ENCODE data around the gene ERBB4. TPM values are rescaled to one million over a fixed set of nuclear protein-coding genes. Genes with fewer than 3 reads are reported as not detected.

Gene ERBB4
- total and polyA plus RNA-seq, 2 of the 8 experiments (the other 6 are each of a cell fraction or from before 2014, with no cell fraction given): 0.34 to 1.3 TPM

DNA sequence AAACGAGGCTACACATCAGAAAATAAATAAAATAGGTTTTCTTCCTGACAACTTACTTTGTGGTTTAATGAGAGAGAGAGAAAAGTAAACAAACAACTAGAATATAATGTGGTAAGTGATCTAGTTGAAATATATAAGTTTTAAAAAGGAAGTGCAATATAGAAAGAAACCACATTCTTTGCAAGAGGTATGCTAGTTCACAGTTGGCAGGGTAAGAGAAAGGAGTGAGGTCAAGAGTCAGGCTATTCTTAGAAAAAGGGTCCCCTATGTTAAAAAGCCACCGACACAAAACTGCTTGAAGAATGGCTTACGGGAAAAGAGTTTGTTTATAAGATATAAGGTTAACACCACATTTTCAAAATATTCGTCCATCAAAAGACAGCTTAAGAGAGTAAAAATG is 462.1 kb downstream of the ERBB4 start:
- Histone ChIP-seq H3K4ac (replicated peaks; ENCODE audit: insufficient read length, low read depth, low read length) (no peak overlapping the region), H4K91ac (replicated peaks; ENCODE audit: insufficient read length, low read length) (no peak overlapping the region), H2BK12ac (ENCODE audit: low read depth, low read length) (no peak overlapping the region), H3K4me2 (ENCODE audit: insufficient read depth in 1 of 2, low read depth in 2 of 2, low read length in 2 of 2) (no peak overlapping the region), H3K79me2 (ENCODE audit: control insufficient read depth in 1 of 2, insufficient read depth in 2 of 2, low read length in 2 of 2) (no peaks in the 10 kb centered on the region), H3K23ac (ENCODE audit: insufficient read length) (no peak overlapping the region), H4K5ac (ENCODE audit: insufficient read length, low read depth, low read length) (no peak overlapping the region), H3K56ac (replicated peaks; ENCODE audit: insufficient read length, low read depth, low read length) (no peak overlapping the region), H3K27me3 (replicated peaks in 1 of 4; ENCODE audit: control insufficient read depth in 3 of 4, extremely low read depth in 1 of 4, insufficient read depth in 3 of 4, low read length in 3 of 4) (no peaks in the 10 kb centered on the region), H3K4me3 (ENCODE audit: extremely low read depth in 1 of 4, insufficient read depth in 2 of 4, low read depth in 3 of 4, low read length in 4 of 4) (no peak overlapping the region), H3K79me1 (ENCODE audit: low read depth, low read length) (no peaks in the 10 kb centered on the region), H3K14ac (ENCODE audit: insufficient read length) (no peak overlapping the region), H3K4me1 (replicated peaks in 1 of 4; ENCODE audit: control insufficient read depth in 3 of 4, insufficient read depth in 4 of 4, low read length in 3 of 4) (no peaks in the 10 kb centered on the region), H3K23me2 (ENCODE audit: low read depth, low read length) (no peaks in the 10 kb centered on the region), H2AK5ac (ENCODE audit: low read depth, low read length) (no peak overlapping the region), H2AFZ (ENCODE audit: low read length) (no peak overlapping the region), H3K9ac (replicated peaks in 1 of 4; ENCODE audit: extremely low read depth in 1 of 4, low read depth in 3 of 4, low read length in 3 of 4) (no peak overlapping the region), H2BK20ac (ENCODE audit: low read length) (no peak overlapping the region), H3K9me3 (ENCODE audit: insufficient read depth in 2 of 2, low read depth in 1 of 2, low read length in 1 of 2) (no peaks in the 10 kb centered on the region), H4K8ac (ENCODE audit: extremely low read depth, insufficient read depth, low read length) (no peak overlapping the region), H4K20me1 (replicated peaks in 1 of 2; ENCODE audit: control insufficient read depth in 1 of 2, insufficient read depth in 2 of 2, low read length in 2 of 2) (no peaks in the 10 kb centered on the region), H2BK15ac (ENCODE audit: low read length) (no peak overlapping the region), H3K27ac (ENCODE audit: low read depth, low read length) (no peak overlapping the region), H2BK120ac (replicated peaks; ENCODE audit: low read depth, low read length) (no peak overlapping the region), H2BK5ac (ENCODE audit: low read depth, low read length) (no peak overlapping the region), H3K36me3 (ENCODE audit: control insufficient read depth in 2 of 4, insufficient read depth in 4 of 4, low read length in 3 of 4) (no peaks in the 10 kb centered on the region), H3K18ac (ENCODE audit: extremely low read depth, low read length) (no peak overlapping the region)
- WGBS, 2 experiments (ENCODE audit: extremely low coverage in 1 of 2, insufficient coverage in 1 of 2, insufficient read length in 1 of 2, insufficient replicate concordance in 2 of 2, low coverage in 1 of 2, low lambda C conversion rate in 2 of 2, missing lambda C conversion rate in 1 of 2): 87% methylated on average over 4 of the region's 4 CpGs; no CpG with 5 or more reads in 1 of the 2 experiments
- TF ChIP-seq POLR2AphosphoS5 (IDR thresholded peaks at IDR 0.05; ENCODE audit: low read depth, low read length): no peak
- no peak for TF ChIP-seq KDM4A (IDR thresholded peaks at IDR 0.05; ENCODE audit: low read depth, low read length, severe bottlenecking)
- DNase-seq (ENCODE audit: low read depth in 1 of 2, low spot score in 2 of 2) (no peak), FAIRE-seq (no peak)
- CTCF ChIA-PET (ENCODE audit: partially characterized antibody): no interaction called here
- POLR2A ChIA-PET (ENCODE audit: partially characterized antibody): no interaction called here
